ENCODE results near the gene GRIK4. TPM values are rescaled to one million over a fixed set of nuclear protein-coding genes. Genes with fewer than 3 reads are reported as not detected.

The GRIK4 gene
- total and polyA plus RNA-seq, 7 donors: 0.04 to 0.11 (median 0.04) TPM; not detected in 4

DNA sequence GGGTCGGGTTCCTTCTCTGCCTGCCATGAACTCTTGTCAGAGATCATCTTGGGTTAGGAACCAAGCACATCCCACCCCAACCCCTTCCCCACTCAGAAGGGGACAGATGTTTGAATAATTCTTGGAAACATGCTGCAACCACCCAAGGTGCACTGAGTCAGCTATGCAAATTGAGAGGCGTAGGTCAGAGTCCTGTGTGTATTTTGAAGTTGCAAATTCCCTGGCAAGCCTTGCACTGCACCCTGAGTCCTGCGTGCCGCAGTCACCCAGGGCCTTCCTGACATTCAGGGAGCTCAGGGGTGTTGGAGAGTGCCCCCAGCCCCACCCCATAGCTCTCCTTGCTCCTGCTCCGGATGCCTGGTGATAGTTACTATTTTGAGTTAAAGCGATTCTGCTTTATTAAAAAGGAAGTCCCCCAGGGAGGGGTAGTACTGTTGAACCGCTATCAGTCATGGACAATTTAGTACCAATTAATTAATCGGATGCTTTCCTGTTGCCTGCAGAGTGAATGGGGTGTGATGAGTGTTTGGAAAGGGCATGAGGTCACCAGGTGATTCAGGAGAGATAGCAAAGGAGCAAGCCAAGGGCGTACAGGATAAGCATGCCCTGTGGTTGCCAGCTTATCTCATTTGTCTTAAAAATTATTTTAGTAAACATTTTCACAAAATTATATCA, 123.7 kb downstream of the GRIK4 start:
- Histone ChIP-seq H3K27ac (no peak overlapping the region), H3K36me3 (ENCODE audit: insufficient read depth in 1 of 2, low read depth in 1 of 2) (no peaks in the 10 kb centered on the region), H3K4me3 (no peak overlapping the region), H3K4me1 (no peaks in the 10 kb centered on the region), H3K9me3 (no peaks in the 10 kb centered on the region), H3K27me3 (ENCODE audit: insufficient read depth in 3 of 3, low read length in 2 of 3) (no peaks in the 10 kb centered on the region)
- intact Hi-C loops (cut with DNase I): no loop called here
- ATAC-seq: no peak
- TF ChIP-seq, protein P1, sequence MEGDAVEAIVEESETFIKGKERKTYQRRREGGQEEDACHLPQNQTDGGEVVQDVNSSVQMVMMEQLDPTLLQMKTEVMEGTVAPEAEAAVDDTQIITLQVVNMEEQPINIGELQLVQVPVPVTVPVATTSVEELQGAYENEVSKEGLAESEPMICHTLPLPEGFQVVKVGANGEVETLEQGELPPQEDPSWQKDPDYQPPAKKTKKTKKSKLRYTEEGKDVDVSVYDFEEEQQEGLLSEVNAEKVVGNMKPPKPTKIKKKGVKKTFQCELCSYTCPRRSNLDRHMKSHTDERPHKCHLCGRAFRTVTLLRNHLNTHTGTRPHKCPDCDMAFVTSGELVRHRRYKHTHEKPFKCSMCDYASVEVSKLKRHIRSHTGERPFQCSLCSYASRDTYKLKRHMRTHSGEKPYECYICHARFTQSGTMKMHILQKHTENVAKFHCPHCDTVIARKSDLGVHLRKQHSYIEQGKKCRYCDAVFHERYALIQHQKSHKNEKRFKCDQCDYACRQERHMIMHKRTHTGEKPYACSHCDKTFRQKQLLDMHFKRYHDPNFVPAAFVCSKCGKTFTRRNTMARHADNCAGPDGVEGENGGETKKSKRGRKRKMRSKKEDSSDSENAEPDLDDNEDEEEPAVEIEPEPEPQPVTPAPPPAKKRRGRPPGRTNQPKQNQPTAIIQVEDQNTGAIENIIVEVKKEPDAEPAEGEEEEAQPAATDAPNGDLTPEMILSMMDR (IDR thresholded peaks at IDR 0.05): no peak
- no peak for DNase-seq
- WGBS, 3 donors: 58 to 66% (median 61%) methylated on average over 9 of the region's 9 CpGs

DNA sequence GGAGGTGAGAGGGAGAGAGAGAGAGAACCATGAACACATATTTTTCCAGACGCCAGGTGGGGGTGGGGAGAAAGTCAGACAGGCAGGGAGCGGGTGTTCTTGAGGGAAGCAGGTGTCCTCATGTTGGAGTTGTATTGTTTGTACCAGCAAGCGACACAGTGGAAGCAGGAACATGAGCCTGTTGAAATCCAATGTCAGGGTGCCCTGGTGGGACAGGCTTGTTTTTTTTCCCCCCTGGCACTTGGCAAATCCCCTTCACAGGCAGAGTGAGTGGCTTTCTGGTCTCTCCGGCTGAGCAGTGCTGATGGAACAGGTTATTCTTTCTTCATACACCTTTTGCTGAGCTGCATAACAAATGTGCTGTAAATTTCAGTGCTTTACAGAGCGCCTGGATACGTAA, 125.6 kb downstream of the GRIK4 start:
- no peak for ATAC-seq
- no peaks in the 10 kb centered on the region for H3K27me3 ChIP-seq (ENCODE audit: insufficient read depth in 3 of 3, low read length in 2 of 3)
- no peaks in the 10 kb centered on the region for H3K9me3 ChIP-seq
- WGBS, 3 donors: 74 to 76% (median 75%) methylated on average over 6 of the region's 6 CpGs
- DNase-seq: no peak
- H3K36me3 ChIP-seq (ENCODE audit: insufficient read depth in 1 of 2, low read depth in 1 of 2): no peaks in the 10 kb centered on the region
- no peak overlapping the region for H3K27ac ChIP-seq
- TF ChIP-seq, protein P1 (IDR thresholded peaks at IDR 0.05): no peak
- no peaks in the 10 kb centered on the region for H3K4me1 ChIP-seq
- H3K4me3 ChIP-seq: no peak overlapping the region
- intact Hi-C loops (cut with DNase I): no loop called here

DNA sequence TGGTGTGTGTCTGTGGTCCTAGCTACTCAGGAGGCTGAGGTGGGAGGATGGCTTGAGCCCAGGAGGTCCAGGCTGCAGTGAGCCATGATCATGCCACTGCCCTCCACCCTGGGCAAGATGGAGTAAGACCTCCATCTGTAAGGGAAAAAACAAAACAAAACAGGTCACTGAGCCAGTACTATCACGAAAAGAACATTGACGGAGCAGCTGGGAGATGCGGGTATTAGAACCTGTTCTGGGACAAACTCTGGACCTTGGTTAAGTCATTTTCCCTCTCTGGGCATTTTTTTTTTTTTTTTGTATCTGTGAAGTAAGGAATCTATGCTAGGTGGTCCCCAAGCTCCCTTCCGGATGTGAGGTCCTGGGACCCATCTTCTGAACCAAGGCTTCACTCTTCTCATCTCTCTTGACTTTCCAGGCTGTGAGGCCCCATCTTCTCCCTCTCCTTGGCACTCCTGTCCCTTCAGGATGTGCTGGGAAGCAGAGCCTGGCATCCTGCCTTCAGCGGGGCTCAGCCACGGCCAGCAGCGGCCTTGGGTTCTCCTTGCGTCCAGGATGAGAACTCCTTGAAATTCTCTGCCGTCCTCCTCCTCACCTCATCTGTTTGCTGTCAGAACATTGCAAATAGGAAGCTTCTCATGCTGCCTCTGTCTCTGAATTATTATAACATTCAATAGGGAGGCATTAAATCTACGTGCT, 130.8 kb downstream of the GRIK4 start:
- intact Hi-C loops (cut with DNase I): no loop called here
- Histone ChIP-seq H3K4me3 (no peak overlapping the region), H3K27ac (no peak overlapping the region), H3K27me3 (ENCODE audit: insufficient read depth in 3 of 3, low read length in 2 of 3) (peaks cover 0 to 10% (median 0%) of the 10 kb centered on the region in 3 donors), H3K9me3 (no peaks in the 10 kb centered on the region), H3K36me3 (ENCODE audit: insufficient read depth in 1 of 2, low read depth in 1 of 2) (no peaks in the 10 kb centered on the region), H3K4me1 (no peaks in the 10 kb centered on the region)
- TF ChIP-seq, protein P1 (IDR thresholded peaks at IDR 0.05): no peak
- ATAC-seq (no peak), DNase-seq (no peak)
- WGBS, 3 donors: 74 to 81% (median 74%) methylated on average over 10 of the region's 10 CpGs

DNA sequence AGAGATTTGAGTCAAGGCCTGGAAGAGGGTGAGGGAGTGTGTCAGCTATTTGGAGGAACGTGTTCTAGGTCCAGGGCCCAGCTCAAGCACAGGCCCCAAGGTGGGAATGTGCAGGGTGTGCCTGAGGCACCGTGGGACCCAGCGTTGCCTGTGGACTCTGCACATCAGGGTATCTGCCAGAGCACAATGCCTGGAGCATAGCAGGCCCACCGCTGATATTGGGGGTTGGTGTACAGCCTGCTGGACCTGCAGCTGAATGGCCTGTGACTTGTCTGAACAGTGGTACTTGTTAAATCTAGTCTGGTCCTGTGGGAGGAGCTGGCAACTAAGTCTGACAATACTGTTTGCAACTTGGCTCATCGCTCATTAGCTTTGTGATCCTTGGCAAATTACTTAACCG, 131.7 kb downstream of the GRIK4 start:
- Histone ChIP-seq H3K4me1 (no peaks in the 10 kb centered on the region), H3K9me3 (no peaks in the 10 kb centered on the region), H3K4me3 (no peak overlapping the region), H3K27me3 (ENCODE audit: insufficient read depth in 3 of 3, low read length in 2 of 3) (peaks cover 0 to 10% (median 0%) of the 10 kb centered on the region in 3 donors), H3K27ac (no peak overlapping the region), H3K36me3 (ENCODE audit: insufficient read depth in 1 of 2, low read depth in 1 of 2) (no peaks in the 10 kb centered on the region)
- TF ChIP-seq, protein P1 (IDR thresholded peaks at IDR 0.05): no peak
- 73 to 87% (median 75%) methylated on average over 6 of the region's 6 CpGs for WGBS, 3 donors
- DNase-seq (no peak), ATAC-seq (no peak)
- intact Hi-C loops (cut with DNase I): no loop called here
